ENCODE data around the gene TMC4. TPM values are rescaled to one million over a fixed set of nuclear protein-coding genes. Genes with fewer than 3 reads are reported as not detected.

TMC4 gene
- polyA plus RNA-seq, 3 donors, result 1.5 to 2.5 (median 2.1) TPM

GRCh38 chr19:54206831-54207177, 33.8 kb upstream of the TMC4 start:
- TF ChIP-seq, protein P1, sequence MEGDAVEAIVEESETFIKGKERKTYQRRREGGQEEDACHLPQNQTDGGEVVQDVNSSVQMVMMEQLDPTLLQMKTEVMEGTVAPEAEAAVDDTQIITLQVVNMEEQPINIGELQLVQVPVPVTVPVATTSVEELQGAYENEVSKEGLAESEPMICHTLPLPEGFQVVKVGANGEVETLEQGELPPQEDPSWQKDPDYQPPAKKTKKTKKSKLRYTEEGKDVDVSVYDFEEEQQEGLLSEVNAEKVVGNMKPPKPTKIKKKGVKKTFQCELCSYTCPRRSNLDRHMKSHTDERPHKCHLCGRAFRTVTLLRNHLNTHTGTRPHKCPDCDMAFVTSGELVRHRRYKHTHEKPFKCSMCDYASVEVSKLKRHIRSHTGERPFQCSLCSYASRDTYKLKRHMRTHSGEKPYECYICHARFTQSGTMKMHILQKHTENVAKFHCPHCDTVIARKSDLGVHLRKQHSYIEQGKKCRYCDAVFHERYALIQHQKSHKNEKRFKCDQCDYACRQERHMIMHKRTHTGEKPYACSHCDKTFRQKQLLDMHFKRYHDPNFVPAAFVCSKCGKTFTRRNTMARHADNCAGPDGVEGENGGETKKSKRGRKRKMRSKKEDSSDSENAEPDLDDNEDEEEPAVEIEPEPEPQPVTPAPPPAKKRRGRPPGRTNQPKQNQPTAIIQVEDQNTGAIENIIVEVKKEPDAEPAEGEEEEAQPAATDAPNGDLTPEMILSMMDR (IDR thresholded peaks at IDR 0.05), result no peak
- Mint-ChIP-seq H3K9me3 (peaks cover 0 to 4% (median 0%) of the 10 kb centered on the region in 7 donors), H3K4me3 (peak overlapping the region; percentile 100), H3K4me1 (peaks cover 93% of the 10 kb centered on the region), H3K27me3 (ENCODE audit: low read depth in 3 of 3) (peaks cover 0 to 9% (median 2%) of the 10 kb centered on the region in 3 donors), H3K27ac (peak overlapping the region; percentile 99 to 100 (median 100)), H3K36me3 (peaks cover 76 to 78% of the 10 kb centered on the region in 2 donors)
- no peak for DNase-seq
- Histone ChIP-seq H3K4me2 (replicated peaks; ENCODE audit: extremely low read depth, low read length, poor library complexity, severe bottlenecking) (peak overlapping the region; percentile 99), H3K36me3 (replicated peaks in 1 of 2; ENCODE audit: control insufficient read depth in 1 of 2, insufficient read depth in 2 of 2, low read length in 2 of 2) (peaks cover 58 to 59% of the 10 kb centered on the region in 2 donors), H3K27ac (ENCODE audit: low read depth in 1 of 2, low read length in 2 of 2) (peak overlapping the region; percentile 97 to 100), H3K9ac (ENCODE audit: insufficient read depth, low read length, poor library complexity, severe bottlenecking) (peak overlapping the region; percentile 80), H2AFZ (ENCODE audit: insufficient read depth, low read depth, low read length, poor library complexity, severe bottlenecking) (no peak overlapping the region), H3K9me3 (replicated peaks in 1 of 2; ENCODE audit: control insufficient read depth in 1 of 2, insufficient read depth in 1 of 2, low read length in 2 of 2) (no peaks in the 10 kb centered on the region), H4K20me1 (ENCODE audit: insufficient read depth, low read length) (peaks cover 47% of the 10 kb centered on the region), H3K4me1 (ENCODE audit: control insufficient read depth in 1 of 2, insufficient read depth in 2 of 2, low read length in 2 of 2) (peaks cover 97% of the 10 kb centered on the region in 2 donors), H3K79me2 (ENCODE audit: insufficient read depth, low read length) (peaks cover 83% of the 10 kb centered on the region), H3K4me3 (replicated peaks in 1 of 3; ENCODE audit: low read depth in 2 of 3, low read length in 3 of 3) (peak overlapping the region; percentile 26 to 99 (median 30)), H3K27me3 (ENCODE audit: control insufficient read depth in 2 of 2, insufficient read depth in 2 of 2, low read length in 2 of 2) (no peaks in the 10 kb centered on the region)
- WGBS (ENCODE audit: insufficient coverage), result 57% methylated on average over 11 of the region's 13 CpGs
- intact Hi-C loops (cut with micrococcal nuclease), result loop anchor here in 1 of 2 donors (5.0 kb wide), 1 partner anchor 165 kb away; no protein-coding TSS in a partner anchor

DNA sequence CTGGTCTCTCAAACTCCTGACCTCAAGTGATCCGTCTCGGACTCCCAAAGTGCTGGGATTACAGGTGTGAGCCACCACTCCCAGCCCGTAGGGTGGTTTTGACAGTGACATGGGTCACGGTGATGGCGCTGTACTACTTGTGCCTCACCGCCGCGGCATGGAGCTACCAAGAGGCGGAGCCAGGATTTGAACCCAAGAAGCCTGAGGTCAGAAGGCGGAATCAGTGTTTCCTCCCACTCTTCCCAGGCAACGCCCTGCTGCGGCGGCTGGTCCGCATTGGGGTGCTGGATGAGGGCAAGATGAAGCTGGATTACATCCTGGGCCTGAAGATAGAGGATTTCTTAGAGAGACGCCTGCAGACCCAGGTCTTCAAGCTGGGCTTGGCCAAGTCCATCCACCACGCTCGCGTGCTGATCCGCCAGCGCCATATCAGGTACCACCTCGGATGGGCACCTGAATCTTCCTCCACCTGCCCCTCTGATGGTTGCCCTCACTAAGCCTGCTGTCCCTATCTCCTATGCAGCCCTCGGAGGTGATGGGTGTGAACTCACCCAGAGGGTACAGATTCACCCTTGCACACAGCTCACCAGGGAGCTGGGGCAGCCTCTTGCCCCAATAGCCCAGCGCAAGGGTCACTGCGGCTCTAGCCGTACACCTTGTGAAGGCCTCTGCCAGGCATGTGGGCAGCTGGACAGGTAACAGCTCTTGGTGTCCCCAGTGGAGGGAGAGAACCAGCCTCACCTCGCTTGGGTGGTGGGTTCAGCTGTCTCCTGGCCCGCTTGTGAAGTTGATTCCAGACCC, 33.3 kb upstream of the TMC4 start:
- DNase-seq, result no peak
- TF ChIP-seq, protein P1 (IDR thresholded peaks at IDR 0.05), result no peak
- peak overlapping the region; percentile 97 to 100 for H3K27ac ChIP-seq (ENCODE audit: low read depth in 1 of 2, low read length in 2 of 2)
- Mint-ChIP-seq H3K27me3 (ENCODE audit: low read depth in 3 of 3) (peaks cover 0 to 9% (median 2%) of the 10 kb centered on the region in 3 donors), H3K9me3 (peaks cover 0 to 3% (median 0%) of the 10 kb centered on the region in 7 donors), H3K27ac (peak overlapping the region; percentile 99 to 100 (median 100)), H3K4me3 (peak overlapping the region; percentile 100), H3K36me3 (peaks cover 80 to 81% of the 10 kb centered on the region in 2 donors), H3K4me1 (peaks cover 89% of the 10 kb centered on the region)
- intact Hi-C loops (cut with micrococcal nuclease), result loop anchor here in 1 of 2 donors (5.0 kb wide), 1 partner anchor 166 kb away; no protein-coding TSS in a partner anchor
- peak overlapping the region; percentile 80 for H3K9ac ChIP-seq (ENCODE audit: insufficient read depth, low read length, poor library complexity, severe bottlenecking)
- peaks cover 84% of the 10 kb centered on the region for H3K79me2 ChIP-seq (ENCODE audit: insufficient read depth, low read length)
- peaks cover 95 to 97% of the 10 kb centered on the region in 2 donors for H3K4me1 ChIP-seq (ENCODE audit: control insufficient read depth in 1 of 2, insufficient read depth in 2 of 2, low read length in 2 of 2)
- no peaks in the 10 kb centered on the region for H3K9me3 ChIP-seq (replicated peaks in 1 of 2; ENCODE audit: control insufficient read depth in 1 of 2, insufficient read depth in 1 of 2, low read length in 2 of 2)
- 94% methylated on average over 11 of the region's 27 CpGs for WGBS (ENCODE audit: insufficient coverage)
- H3K36me3 ChIP-seq (replicated peaks in 1 of 2; ENCODE audit: control insufficient read depth in 1 of 2, insufficient read depth in 2 of 2, low read length in 2 of 2), result peaks cover 63 to 65% of the 10 kb centered on the region in 2 donors
- H3K4me3 ChIP-seq (replicated peaks in 1 of 3; ENCODE audit: low read depth in 2 of 3, low read length in 3 of 3), result peak overlapping the region; percentile 26 to 99 (median 30)
- H2AFZ ChIP-seq (ENCODE audit: insufficient read depth, low read depth, low read length, poor library complexity, severe bottlenecking), result no peak overlapping the region
- H4K20me1 ChIP-seq (ENCODE audit: insufficient read depth, low read length), result peaks cover 52% of the 10 kb centered on the region
- H3K27me3 ChIP-seq (ENCODE audit: control insufficient read depth in 2 of 2, insufficient read depth in 2 of 2, low read length in 2 of 2), result no peaks in the 10 kb centered on the region
- peak overlapping the region; percentile 99 for H3K4me2 ChIP-seq (replicated peaks; ENCODE audit: extremely low read depth, low read length, poor library complexity, severe bottlenecking)

Measured in CD14-positive monocyte (primary cell).